Activated naive CD4-positive, alpha-beta T cell treated with anti-CD3 and anti-CD28 coated beads, Interleukin-2, amount 10 ng/mL, durations not matched to agents 7 days and 5 days (primary cell): Measurements from ENCODE around the gene ARL2BP.
A peak's percentile ranks its signal among the peaks of the same experiment; 100 is the strongest.

Experiments used
- CTCF ChIA-PET: fragments of 350-600 bp; sonication (Branson Sonifier 250); formaldehyde crosslinking; loops from one replicate; lab custom pipeline; 2021; ENCODE audit warnings: antibody characterized with exemption; lab: Charles Lee
- DNase-seq: peaks from one replicate; pipeline ENCODE4 v3.0.0-alpha.2; 2020
- H3K27ac Mint-ChIP-seq: one replicate; pipeline ENCODE4 v1.8.0; 2021; ENCODE audit warnings: mild to moderate bottlenecking, moderate library complexity, mixed read lengths
- H3K27me3 Mint-ChIP-seq: one replicate; pipeline ENCODE4 v1.8.0; 2021; ENCODE audit warnings: mild to moderate bottlenecking, mixed read lengths
- H3K36me3 Mint-ChIP-seq: one replicate; pipeline ENCODE4 v1.8.0; 2021; ENCODE audit warnings: mixed read lengths
- H3K4me1 Mint-ChIP-seq: one replicate; pipeline ENCODE4 v1.8.0; 2021; ENCODE audit warnings: mixed read lengths
- H3K4me3 Mint-ChIP-seq: one replicate; pipeline ENCODE4 v1.8.0; 2021; ENCODE audit warnings: mild to moderate bottlenecking, moderate library complexity, mixed read lengths
- H3K9me3 Mint-ChIP-seq: one replicate; pipeline ENCODE4 v1.8.0; 2021; ENCODE audit warnings: mixed read lengths

The ARL2BP gene

DNA sequence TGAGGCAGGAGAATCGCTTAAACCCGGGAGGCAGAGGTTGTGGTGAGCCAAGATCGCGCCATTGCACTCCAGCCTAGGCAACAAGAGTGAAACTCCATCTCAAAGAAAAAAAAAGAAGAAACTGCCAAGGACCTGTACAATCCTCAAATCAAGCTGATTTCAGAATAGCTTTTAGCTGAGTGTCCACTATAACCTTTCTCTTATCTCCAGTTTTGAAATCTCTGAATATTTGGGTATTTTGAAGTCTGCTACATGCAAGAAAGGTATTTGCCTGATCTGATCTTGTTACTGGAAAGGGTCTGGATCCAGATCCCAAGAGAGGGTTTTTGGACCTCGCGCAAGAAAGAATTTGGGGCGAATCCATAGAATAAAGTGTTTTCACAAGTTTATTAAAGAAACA, 19.1 kb upstream of the ARL2BP start:
- no peak for DNase-seq
- peaks cover 56% of the 10 kb centered on the region for H3K36me3 Mint-ChIP-seq
- no peak overlapping the region for H3K27ac Mint-ChIP-seq
- H3K9me3 Mint-ChIP-seq, result no peaks in the 10 kb centered on the region
- no peak overlapping the region for H3K4me3 Mint-ChIP-seq
- H3K4me1 Mint-ChIP-seq, result no peaks in the 10 kb centered on the region
- CTCF ChIA-PET, result no interaction called here
- no peaks in the 10 kb centered on the region for H3K27me3 Mint-ChIP-seq

DNA sequence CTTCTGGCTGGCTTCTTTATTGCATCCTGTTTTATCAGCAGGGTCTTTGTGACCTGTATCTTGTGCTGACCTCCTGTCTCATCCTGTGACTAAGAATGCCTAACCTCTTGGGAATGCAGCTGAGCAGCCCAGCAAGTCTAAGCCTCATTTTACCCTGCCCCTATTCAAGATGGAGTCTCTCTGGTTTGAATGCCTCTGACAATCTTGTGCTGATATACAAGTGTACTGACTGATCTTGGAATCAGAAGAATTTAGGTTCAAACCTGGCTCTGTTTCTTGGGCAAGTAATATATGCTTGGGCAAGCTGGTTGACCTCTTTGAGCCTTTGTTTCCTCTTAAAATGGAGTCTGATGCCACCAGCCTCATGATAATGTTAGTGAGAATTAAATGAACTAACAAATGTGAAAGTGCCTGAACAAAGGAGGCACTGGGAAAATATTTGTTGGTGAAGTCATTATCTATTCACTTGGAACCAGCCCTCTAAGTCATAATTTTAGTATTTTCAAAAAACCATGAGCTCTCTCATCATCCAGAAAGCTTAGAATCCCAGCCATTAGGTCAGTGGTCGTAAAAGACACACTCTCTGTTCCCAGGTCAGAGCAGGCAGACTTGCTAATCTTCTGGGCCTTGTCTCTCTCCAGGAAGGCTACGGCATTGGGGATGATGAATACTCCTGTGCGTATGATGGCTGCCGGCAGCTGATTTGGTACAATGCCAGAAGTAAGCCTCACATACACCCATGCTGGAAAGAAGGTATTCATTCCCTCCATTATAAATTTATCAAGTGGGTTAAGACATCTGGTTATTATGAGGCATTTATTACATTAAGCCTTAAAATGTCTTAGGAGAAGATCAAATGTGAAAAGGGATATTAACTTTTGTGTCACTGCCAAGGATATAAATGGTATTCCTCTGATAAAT, 18.1 kb upstream of the ARL2BP start:
- H3K9me3 Mint-ChIP-seq, result no peaks in the 10 kb centered on the region
- H3K27ac Mint-ChIP-seq, result no peak overlapping the region
- peaks cover 50% of the 10 kb centered on the region for H3K36me3 Mint-ChIP-seq
- H3K27me3 Mint-ChIP-seq, result no peaks in the 10 kb centered on the region
- CTCF ChIA-PET, result no interaction called here
- no peaks in the 10 kb centered on the region for H3K4me1 Mint-ChIP-seq
- no peak for DNase-seq
- H3K4me3 Mint-ChIP-seq, result no peak overlapping the region

DNA sequence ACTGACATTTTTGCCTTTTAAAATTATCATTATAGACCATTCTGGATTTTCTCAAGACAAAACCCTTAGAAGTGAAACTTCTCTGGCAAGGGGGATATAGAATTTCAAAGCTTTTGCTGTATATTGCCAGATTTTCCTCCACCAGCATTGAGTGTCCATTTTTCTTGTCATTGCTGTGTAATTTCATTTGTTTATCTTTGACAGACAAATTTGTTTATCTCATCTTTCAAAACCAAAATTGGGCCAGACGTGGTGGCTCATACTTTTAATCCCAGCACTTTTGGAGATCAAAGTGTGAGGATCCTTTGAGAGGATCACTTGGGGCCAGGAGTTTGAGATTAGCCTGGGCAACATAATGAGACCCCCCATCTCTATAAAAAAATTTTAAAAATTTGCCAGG, 16.0 kb upstream of the ARL2BP start:
- Mint-ChIP-seq H3K4me3 (no peak overlapping the region), H3K27me3 (no peaks in the 10 kb centered on the region), H3K27ac (no peak overlapping the region), H3K4me1 (no peaks in the 10 kb centered on the region), H3K36me3 (peaks cover 45% of the 10 kb centered on the region), H3K9me3 (no peaks in the 10 kb centered on the region)
- CTCF ChIA-PET, result no interaction called here
- DNase-seq, result no peak

- Mint-ChIP-seq H3K4me1 (peaks cover 12% of the 10 kb centered on the region), H3K4me3 (no peak overlapping the region), H3K27ac (no peak overlapping the region), H3K9me3 (no peaks in the 10 kb centered on the region), H3K36me3 (peaks cover 52% of the 10 kb centered on the region), H3K27me3 (no peaks in the 10 kb centered on the region)
- CTCF ChIA-PET, result interaction anchor here (1.2 kb wide), 1 partner anchor 68 kb away, joined by 3 read pairs; no protein-coding TSS in a partner anchor
- no peak for DNase-seq
Observed at GRCh38 chr16:57231821-57232350, 13.2 kb upstream of the ARL2BP start.

DNA sequence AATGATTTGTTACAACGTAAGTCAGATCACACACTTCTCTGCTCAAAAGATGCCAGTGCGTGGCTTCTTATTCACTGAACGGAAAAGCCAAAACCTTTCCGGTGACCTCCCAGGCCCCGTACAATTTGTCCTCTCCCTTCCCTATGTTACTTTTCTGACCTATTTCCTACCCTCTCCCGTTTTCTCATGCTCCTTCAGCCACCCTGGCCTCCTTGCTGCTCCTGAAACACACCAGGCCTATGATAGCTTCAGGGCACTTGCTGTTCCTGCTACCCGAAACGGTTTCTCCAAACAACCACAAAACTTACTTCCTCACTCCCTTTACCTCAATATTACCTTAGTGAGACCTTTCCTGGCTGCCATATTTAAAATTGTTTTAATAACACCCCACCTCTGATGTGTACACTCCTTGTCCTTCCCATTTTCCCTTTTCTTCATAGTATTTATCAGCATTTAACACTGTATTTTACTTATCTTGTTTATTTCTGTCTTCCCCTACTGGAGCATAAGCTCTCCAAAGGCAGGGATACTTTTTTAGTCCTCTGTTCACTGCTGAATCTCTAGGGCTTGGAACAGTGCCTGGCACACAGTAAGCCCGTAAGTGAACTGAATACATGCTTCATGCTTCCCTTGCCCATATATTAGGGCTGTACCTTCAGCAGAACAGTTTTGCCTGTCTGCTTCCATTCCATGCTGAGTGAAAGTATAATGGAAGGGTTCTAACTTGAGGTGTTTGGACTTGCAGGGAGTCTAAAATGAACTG, 10.9 kb upstream of the ARL2BP start:
- Mint-ChIP-seq H3K36me3 (peaks cover 48% of the 10 kb centered on the region), H3K9me3 (no peaks in the 10 kb centered on the region), H3K27me3 (no peaks in the 10 kb centered on the region), H3K4me1 (peaks cover 12% of the 10 kb centered on the region), H3K4me3 (no peak overlapping the region), H3K27ac (no peak overlapping the region)
- no peak for DNase-seq
- CTCF ChIA-PET, result no interaction called here

DNA sequence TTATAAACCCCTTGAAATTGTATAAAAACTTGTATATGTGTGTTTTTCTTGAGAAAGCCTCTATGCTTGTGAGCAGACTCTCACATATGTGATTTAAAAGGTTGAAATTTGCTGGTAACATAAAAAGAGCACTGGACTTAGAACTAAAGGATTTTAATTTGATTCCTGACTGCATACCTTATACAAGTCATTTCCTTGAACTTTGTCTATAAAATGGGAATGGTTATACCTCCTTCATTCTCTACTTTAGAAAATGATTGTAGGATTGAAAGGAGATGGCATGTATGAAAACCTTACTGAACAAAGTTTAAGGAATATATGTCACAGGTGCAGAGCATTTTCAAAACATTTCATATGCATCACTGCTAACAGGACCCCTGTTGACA, 10.4 kb upstream of the ARL2BP start:
- Mint-ChIP-seq H3K9me3 (no peaks in the 10 kb centered on the region), H3K4me3 (no peak overlapping the region), H3K27ac (no peak overlapping the region), H3K36me3 (peaks cover 52% of the 10 kb centered on the region), H3K27me3 (no peaks in the 10 kb centered on the region), H3K4me1 (peaks cover 12% of the 10 kb centered on the region)
- DNase-seq, result no peak
- CTCF ChIA-PET, result no interaction called here

- Mint-ChIP-seq H3K9me3 (no peaks in the 10 kb centered on the region), H3K4me3 (no peak overlapping the region)
- CTCF ChIA-PET, result interaction anchor here (0.6 to 1.2 kb wide), 4 partner anchors 9 to 424 kb away, joined by 3 to 5 read pairs (median 4); no protein-coding TSS in a partner anchor
Observed at GRCh38 chr16:57235128-57236021, 9.7 kb upstream of the ARL2BP start.

GRCh38 chr16:57236022-57236350, 9.1 kb upstream of the ARL2BP start:
- Mint-ChIP-seq H3K36me3 (peaks cover 44% of the 10 kb centered on the region), H3K27me3 (no peaks in the 10 kb centered on the region), H3K27ac (no peak overlapping the region), H3K4me3 (no peak overlapping the region), H3K9me3 (no peaks in the 10 kb centered on the region), H3K4me1 (peaks cover 12% of the 10 kb centered on the region)
- no peak for DNase-seq
- CTCF ChIA-PET, result interaction anchor here (0.8 to 1.2 kb wide), 3 partner anchors 8 to 206 kb away, joined by 3 to 5 read pairs (median 4); no protein-coding TSS in a partner anchor

More at GRCh38 chr16:57235128-57236021, 9.7 kb upstream of the ARL2BP start:
- Mint-ChIP-seq H3K27me3 (no peaks in the 10 kb centered on the region), H3K27ac (no peak overlapping the region), H3K36me3 (peaks cover 48% of the 10 kb centered on the region), H3K4me1 (peaks cover 12% of the 10 kb centered on the region)
- no peak for DNase-seq

GRCh38 chr16:57238682-57239081, 6.4 kb upstream of the ARL2BP start:
- no peak for DNase-seq
- Mint-ChIP-seq H3K4me1 (peaks cover 15% of the 10 kb centered on the region), H3K27ac (no peak overlapping the region), H3K27me3 (no peaks in the 10 kb centered on the region), H3K9me3 (no peaks in the 10 kb centered on the region), H3K4me3 (no peak overlapping the region), H3K36me3 (peaks cover 38% of the 10 kb centered on the region)
- CTCF ChIA-PET, result no interaction called here

DNA sequence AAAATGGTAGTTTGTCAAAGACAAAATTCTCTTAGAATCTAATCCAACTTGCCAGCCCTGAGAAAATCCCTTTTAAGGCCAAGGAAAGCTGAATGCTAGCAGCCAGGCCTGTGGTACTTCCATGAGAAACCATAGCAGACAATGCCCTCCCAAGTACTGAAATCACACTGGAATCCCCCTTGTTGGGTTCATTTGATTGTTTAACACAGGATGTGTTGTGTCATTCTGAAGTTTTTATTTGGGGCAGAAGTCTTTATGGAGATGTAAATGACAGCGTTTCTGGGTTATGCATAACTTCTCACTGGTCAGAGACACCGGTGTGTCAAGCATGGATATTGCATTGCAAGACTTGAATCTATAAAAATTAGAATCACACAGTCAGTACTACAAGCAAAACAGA, 6.0 kb upstream of the ARL2BP start:
- CTCF ChIA-PET, result no interaction called here
- Mint-ChIP-seq H3K36me3 (peaks cover 33% of the 10 kb centered on the region), H3K27ac (no peak overlapping the region)

GRCh38 chr16:57240851-57241250, 4.2 kb upstream of the ARL2BP start:
- no peak overlapping the region for H3K4me3 Mint-ChIP-seq
- H3K36me3 Mint-ChIP-seq, result peaks cover 20% of the 10 kb centered on the region
- CTCF ChIA-PET, result interaction anchor here (1.5 kb wide), 1 partner anchor 178 kb away, joined by 4 read pairs; no protein-coding TSS in a partner anchor
- no peak overlapping the region for H3K27ac Mint-ChIP-seq
- H3K27me3 Mint-ChIP-seq, result no peaks in the 10 kb centered on the region
- no peak for DNase-seq
- peaks cover 24% of the 10 kb centered on the region for H3K4me1 Mint-ChIP-seq
- H3K9me3 Mint-ChIP-seq, result no peaks in the 10 kb centered on the region

More for the DNA sequence above, 6.0 kb upstream of the ARL2BP start:
- H3K4me1 Mint-ChIP-seq, result peaks cover 18% of the 10 kb centered on the region
- no peak for DNase-seq
- no peaks in the 10 kb centered on the region for H3K27me3 Mint-ChIP-seq
- no peaks in the 10 kb centered on the region for H3K9me3 Mint-ChIP-seq
- H3K4me3 Mint-ChIP-seq, result no peak overlapping the region

GRCh38 chr16:57242650-57243049, 2.4 kb upstream of the ARL2BP start:
- CTCF ChIA-PET, result no interaction called here
- DNase-seq, result no peak
- Mint-ChIP-seq H3K27ac (no peak overlapping the region), H3K9me3 (no peaks in the 10 kb centered on the region), H3K4me1 (peaks cover 25% of the 10 kb centered on the region), H3K36me3 (peaks cover 19% of the 10 kb centered on the region), H3K4me3 (no peak overlapping the region), H3K27me3 (no peaks in the 10 kb centered on the region)

DNA sequence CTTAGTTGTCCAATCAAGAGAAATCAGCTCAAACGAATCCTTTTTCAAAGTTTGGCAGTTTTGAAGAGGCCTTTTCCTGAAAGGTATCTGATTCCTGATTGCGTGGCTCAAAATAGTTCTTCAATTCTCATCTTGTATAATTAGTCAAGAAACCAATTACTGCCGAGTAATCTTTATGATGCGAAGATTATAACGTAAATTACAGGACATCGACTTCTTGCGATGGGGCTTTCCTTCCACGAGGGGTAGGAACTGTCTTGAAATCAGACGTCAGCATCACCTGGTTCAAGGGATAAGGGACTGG, 644 bp upstream of the ARL2BP start:
- Mint-ChIP-seq H3K9me3 (no peaks in the 10 kb centered on the region), H3K4me3 (peak overlapping the region; percentile 75), H3K4me1 (peaks cover 25% of the 10 kb centered on the region), H3K27ac (peak overlapping the region; percentile 73), H3K27me3 (no peaks in the 10 kb centered on the region), H3K36me3 (peaks cover 18% of the 10 kb centered on the region)
- DNase-seq, result no peak
- CTCF ChIA-PET, result interaction anchor here (1.0 kb wide), 1 partner anchor 9 kb away, joined by 4 read pairs; no protein-coding TSS in a partner anchor
